ENCODE results near the gene KRTAP9-8. TPM values are rescaled to one million over a fixed set of nuclear protein-coding genes. Genes with fewer than 3 reads are reported as not detected.
"Not testable (repeated sequence)": the region's sequence is repeated elsewhere in the genome, so short reads cannot be mapped to it uniquely, and the experiment has no call there.

KRTAP9-8 gene, protein sequence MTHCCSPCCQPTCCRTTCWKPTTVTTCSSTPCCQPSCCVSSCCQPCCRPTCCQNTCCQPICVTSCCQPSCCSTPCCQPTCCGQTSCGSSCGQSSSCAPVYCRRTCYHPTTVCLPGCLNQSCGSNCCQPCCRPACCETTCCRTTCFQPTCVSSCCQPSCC
- polyA plus RNA-seq (2013, experiment 1 of 2; ENCODE audit: insufficient read length) = not detected
- not detected for polyA plus RNA-seq (2013, experiment 2 of 2; ENCODE audit: insufficient read length)

DNA sequence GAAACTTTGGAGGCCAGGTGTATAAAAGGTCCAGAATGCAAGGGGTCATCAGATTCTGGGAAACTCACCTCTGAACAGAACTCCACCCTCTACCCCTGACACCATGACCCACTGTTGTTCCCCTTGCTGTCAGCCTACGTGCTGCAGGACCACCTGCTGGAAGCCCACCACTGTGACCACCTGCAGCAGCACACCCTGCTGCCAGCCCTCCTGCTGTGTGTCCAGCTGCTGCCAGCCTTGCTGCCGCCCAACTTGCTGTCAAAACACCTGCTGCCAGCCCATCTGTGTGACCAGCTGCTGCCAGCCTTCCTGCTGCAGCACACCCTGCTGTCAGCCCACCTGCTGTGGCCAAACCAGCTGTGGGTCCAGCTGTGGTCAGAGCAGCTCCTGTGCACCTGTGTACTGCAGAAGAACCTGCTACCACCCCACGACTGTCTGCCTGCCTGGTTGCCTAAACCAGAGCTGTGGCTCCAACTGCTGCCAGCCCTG, at the start of gene KRTAP9-8:
KRTAP9-8 (plus strand) TSS at position 51 of the 489 bp plus-strand sequence; CDS start at position 104, 53 bp downstream.
- DNase-seq = not testable (repeated sequence)

DNA sequence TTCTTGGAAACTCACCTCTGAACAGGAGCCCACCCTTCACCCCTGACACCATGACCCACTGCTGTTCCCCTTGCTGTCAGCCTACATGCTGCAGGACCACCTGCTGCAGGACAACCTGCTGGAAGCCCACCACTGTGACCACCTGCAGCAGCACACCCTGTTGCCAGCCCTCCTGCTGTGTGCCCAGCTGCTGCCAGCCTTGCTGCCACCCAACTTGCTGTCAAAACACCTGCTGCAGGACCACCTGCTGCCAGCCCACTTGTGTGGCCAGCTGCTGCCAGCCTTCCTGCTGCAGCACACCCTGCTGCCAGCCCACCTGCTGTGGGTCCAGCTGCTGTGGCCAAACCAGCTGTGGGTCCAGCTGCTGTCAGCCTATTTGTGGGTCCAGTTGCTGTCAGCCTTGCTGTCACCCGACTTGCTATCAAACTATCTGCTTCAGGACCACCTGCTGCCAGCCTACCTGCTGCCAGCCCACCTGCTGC, 47.9 kb upstream of the KRTAP9-8 start, which contains the start of gene KRTAP9-1:
KRTAP9-1 (plus strand) TSS at position 51 of the 482 bp plus-strand sequence; CDS start at position 51, 0 bp downstream.
- DNase-seq = not testable (repeated sequence)

DNA sequence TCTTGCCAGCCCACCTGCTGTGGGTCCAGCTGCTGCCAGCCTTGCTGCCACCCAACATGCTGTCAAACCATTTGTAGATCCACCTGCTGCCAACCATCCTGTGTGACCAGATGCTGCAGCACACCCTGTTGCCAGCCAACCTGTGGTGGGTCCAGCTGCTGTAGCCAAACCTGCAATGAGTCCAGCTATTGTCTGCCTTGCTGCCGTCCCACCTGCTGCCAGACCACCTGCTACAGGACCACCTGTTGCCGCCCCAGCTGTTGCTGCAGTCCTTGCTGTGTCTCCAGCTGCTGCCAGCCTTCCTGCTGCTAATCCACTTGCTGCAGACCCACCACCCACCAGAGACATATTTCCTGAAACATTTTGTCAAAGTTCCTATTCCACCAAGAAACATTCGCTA, 47.5 kb upstream of the KRTAP9-8 start:
- DNase-seq = no peak

DNA sequence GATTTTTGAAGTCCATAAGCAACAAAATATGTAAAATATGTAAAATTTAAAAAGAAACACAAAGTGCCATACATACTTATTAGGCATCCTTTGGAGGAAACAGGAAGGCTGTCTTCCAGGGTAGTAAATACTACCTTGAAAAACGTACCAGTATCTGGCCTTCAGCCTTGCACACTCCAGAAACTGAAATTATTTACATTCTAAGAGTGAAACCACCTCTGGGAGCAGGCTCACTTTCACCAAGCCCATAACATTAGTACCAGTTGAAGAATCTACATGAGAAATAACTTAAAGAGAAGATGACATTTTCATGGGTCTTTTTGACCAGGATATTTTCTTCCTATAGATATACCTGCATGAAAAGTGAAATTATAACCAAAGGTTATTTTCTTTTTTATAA, 41.7 kb upstream of the KRTAP9-8 start:
- DNase-seq = no peak

DNA sequence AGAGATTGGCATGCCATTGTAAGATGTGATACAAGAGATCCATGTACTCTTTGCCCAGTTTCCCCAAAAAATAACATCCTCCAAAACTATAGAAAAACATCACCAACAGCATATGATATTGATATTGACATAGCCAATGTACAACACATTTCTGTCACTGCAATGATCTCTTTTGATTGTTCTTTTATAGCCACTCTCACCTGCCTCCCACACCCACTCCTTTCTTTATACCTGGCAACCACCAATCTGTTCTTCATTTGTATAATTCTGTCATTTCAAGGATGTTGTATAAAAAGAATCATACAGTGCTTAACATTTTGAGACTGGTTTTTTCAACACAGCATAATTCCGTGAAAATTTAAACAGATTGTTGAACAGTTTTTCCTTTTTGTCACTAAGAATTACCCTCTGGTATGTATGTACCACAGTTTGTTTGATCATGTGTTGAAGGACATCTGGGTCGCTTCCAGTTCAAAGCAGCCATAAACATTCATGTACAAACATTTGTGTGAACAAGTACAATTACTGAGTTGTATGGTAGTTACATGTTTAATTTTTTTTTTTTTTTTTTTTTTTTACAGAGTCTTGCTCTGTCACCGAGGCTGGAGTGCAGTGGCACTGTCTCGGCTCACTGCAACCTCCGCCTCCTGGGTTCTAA, 38.2 kb upstream of the KRTAP9-8 start:
- DNase-seq = no peak

DNA sequence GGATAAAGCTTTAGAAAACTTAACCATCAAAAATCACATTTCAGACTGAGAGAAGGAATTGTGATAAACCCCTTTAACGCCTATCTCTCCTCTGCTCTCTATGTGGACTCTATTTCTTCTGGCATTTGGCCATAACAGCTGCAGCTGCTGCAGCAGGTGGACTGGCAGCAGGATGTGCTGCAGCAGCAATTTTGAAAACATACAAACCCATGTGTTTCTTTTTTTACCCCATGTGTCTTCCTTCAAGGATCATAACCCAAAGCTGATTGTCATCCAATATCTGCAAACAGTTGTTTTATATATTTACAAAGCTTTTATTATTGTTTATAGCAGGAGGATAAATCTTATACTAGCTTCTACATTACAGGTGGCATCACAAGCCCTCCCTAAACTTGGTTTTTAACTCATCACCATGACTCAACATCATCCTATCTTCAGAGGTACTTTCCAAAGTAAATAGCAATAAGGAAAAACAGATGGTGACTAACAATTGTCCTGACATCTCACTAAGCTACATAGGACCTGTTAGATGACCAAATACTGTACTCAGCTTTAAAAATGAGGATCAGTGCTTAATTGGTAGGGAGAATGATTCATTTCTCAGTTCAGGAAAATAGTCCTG, 25.8 kb upstream of the KRTAP9-8 start:
- peak; percentile 18 for DNase-seq

DNA sequence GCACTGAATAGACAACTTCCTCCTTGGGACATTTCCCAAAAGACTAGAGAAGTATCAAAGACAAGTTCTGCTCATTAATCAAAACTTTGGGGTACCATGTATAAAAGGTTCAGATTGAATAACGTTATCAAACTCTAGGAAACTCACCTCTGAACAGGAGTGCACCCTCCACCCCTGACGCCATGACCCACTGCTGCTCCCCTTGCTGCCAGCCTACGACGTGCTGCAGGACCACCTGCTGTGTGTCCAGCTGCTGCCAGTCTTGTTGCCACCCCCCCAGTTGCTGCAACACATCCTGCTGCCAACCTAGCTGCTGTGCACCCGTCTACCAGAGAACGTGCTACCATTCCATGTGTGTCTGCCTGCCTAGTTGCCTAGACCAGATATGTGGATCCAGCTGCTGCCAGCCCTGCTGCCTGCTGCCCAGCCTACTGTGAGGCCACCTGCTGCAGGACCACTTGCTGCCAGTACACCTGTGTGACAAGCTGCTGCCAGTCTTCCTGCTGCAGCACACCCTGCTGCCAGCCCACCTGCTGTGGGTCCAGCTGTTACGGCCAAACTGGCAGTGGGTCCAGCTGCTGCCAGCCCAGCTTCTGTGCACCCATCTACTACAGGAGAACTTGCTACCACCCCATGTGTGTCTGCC, 25.2 kb upstream of the KRTAP9-8 start:
- DNase-seq = no peak

DNA sequence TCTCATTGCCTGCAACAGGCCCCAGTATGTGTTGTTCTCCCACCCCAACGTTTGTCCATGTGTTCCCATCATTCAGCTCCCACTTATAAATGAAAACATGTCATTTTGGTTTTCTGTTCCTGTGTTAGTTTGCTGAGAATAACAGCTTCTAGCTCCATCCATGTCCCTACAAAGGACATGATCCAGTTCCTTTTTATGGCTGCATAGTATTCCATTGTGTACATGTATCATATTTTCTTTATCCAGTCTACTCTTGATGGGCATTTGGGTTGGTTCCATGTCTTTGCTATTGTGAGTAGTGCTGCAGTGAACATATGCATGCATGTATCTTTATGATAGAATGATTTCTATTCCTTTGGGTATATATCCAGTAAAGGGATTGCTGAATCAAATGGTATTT, 22.1 kb upstream of the KRTAP9-8 start:
- no peak for DNase-seq

DNA sequence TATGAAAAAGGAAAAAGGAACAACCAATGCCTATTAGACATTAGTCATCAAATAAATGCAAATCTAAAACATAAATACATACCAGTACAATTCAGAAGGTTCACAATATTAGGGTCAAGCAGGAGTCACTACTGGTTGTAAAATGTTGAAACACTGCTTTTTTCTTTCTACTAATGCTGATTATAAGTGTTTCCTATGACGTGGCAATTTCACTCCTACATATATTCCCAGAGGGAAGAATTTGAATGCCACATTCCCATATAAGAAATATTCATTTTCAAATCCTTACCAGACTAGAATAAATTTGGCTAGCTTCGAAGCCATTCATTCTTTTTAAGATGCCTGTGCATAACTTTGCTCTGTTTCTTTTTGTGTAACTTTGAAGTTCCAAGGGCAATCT, 14.0 kb upstream of the KRTAP9-8 start:
- DNase-seq = peak; percentile 41

DNA sequence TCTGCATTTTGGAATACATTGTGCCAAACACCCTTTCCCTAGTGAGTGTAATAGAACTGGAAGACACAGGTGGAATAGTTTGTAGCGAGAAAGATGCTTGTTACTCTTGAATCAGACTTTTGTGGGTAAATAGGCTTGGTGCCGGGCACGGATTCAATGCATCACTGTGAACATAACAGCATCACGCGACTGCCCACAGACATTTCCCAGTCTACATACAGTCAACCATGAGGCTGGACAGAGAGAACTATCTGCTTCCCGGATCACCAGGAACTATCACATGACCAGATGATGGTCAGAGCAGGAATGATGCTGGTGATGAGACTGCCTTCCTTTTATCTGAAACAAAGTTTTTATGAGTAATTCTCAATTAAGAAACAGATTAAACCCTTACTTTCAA, 11.7 kb upstream of the KRTAP9-8 start:
- no peak for DNase-seq

DNA sequence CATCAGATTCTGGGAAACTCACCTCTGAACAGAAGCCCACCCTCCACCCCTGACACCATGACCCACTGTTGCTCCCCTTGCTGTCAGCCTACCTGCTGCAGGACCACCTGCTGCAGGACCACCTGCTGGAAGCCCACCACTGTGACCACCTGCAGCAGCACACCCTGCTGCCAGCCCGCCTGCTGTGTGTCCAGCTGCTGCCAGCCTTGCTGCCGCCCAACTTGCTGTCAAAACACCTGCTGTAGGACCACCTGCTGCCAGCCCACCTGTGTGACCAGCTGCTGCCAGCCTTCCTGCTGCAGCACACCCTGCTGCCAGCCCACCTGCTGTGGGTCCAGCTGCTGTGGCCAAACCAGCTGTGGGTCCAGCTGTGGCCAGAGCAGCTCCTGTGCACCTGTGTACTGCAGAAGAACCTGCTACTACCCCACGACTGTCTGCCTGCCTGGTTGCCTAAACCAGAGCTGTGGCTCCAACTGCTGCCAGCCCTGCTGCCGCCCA, 11.2 kb upstream of the KRTAP9-8 start, which contains the start of gene KRTAP9-2:
KRTAP9-2 (plus strand) TSS at position 51 of the 498 bp plus-strand sequence; CDS start at position 58, 7 bp downstream.
- DNase-seq = not testable (repeated sequence)

DNA sequence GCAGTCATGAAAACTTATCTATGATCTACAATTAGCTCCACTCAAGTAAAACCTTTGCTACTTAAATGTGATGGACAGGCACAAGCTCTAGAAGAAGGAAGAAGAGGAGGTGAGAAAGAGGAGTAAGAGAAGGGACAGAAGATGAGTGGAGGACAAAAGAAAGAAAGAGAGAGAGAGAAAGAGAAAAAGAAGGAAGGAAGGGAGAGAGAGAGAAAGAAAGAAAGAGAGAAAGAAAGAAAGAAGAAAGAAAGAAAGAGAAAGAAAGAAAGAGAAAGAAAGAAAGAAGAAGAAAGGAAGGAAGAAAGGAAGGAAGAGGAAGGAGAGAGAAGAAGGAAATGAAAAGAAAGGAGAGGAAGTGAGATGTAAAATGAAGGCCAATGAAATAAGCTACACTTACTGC, 7.7 kb upstream of the KRTAP9-8 start:
- DNase-seq = no peak

DNA sequence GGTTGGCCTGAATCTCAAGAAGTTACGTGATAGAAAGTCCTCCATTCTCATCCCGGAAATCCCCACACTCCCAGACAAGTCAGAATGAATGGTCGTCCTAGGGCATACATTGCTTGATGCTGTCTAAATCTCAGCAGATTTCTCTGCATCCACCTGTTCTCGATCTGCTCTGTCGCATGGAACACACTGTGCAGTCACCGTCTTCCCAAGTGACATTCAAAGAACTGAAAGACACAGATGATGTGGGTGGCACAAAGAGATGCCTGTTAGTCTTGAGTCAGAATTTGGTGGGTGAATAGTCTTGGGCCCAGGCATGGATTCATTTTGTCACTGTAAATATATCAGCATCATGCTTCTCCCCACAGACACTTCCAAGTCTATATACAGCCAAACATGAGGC, 6.1 kb upstream of the KRTAP9-8 start:
- DNase-seq = no peak

DNA sequence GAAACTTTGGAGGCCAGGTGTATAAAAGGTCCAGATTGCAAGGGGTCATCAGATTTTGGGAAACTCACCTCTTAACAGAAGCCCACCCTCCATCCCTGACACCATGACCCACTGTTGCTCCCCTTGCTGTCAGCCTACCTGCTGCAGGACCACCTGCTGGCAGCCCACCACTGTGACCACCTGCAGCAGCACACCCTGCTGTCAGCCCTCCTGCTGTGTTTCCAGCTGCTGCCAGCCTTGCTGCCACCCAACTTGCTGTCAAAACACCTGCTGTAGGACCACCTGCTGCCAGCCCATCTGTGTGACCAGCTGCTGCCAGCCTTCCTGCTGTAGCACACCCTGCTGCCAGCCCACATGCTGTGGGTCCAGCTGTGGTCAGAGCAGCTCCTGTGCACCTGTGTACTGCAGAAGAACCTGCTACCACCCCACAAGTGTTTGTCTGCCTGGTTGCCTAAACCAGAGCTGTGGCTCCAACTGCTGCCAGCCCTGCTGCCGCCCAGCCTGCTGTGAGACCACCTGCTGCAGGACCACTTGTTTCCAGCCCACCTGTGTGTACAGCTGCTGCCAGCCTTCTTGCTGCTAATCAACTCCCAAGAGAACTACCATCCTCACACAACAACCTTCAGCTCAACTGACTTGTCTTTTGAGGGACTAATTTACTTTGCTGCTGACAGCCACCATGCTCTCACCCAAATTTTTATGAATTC, 5.2 kb upstream of the KRTAP9-8 start, which contains the start of gene KRTAP9-3:
KRTAP9-3 (plus strand) TSS at position 51 of the 707 bp plus-strand sequence; CDS start at position 104, 53 bp downstream.
- DNase-seq = not testable (repeated sequence)

DNA sequence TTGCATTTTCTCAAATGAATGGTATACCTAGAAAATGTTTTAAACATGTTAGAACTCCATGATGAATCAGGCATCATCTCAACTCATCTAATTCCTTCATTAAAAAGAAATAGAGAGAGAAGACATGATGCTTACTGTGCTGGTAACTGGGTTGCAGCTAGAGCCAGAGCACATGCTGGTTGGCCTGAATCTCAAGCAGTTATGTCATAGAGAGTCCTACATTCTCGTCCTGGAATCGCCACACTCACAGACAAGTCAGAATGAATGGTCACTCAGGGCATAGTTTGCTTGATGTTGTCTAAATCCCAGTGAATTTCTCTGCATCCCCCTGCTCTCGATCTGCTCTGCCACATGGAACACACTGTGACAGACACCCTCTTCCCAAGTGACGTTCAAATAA, 683 bp upstream of the KRTAP9-8 start:
- not testable (repeated sequence) for DNase-seq

DNA sequence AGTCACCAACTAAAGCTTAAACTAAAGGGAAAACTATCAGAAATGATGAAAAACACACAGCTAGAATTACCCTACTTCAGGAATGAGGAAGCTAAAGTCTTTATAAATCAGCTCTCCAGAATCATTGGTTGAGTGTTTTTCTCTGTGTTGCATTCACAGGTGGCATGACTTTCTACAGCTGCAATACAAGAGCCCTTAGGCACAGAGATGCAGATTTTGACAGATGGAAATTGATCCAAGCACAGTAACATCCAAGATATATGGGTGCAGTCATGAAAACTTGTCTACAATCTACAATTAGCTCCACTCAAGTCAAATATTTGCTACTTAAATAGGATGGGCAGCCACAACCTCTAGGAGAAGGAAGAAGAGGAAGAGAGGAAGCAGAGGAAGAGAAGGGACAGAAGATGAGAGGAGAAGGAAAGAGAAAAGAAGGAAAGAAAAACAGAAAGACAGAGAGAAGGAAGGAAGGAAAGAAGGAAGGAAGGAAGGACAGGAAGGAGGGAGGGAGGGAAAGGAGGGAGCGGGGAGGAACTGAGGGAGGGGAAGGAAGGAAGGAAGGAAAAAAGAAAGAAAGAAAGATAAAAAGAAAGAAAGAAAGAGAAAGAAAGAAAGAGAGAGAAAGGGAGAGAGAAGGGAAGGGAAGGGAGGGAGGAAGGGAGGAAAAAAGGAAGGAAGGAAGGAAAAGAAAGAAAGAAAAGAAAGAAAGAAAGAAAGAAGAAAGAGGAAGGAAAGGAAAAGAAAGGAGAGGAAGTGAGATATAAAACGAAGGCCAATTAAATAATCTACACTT, 9.4 kb downstream of the KRTAP9-8 start:
- not testable (repeated sequence) for DNase-seq

DNA sequence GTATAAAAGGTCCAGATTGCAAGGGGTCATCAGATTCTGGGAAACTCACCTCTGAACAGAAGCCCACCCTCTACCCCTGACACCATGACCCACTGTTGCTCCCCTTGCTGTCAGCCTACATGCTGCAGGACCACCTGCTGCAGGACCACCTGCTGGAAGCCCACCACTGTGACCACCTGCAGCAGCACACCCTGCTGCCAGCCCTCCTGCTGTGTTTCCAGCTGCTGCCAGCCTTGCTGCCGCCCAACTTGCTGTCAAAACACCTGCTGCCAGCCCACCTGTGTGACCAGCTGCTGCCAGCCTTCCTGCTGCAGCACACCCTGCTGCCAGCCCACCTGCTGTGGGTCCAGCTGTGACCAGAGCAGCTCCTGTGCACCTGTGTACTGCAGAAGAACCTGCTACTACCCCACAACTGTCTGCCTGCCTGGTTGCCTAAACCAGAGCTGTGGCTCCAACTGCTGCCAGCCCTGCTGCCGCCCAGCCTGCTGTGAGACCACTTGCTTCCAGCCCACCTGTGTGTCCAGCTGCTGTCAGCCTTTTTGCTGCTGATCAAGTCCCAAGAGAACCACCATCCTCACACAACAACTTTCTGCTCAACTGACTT, 11.9 kb downstream of the KRTAP9-8 start, which contains the start of gene KRTAP9-4:
KRTAP9-4 (plus strand) TSS at position 51 of the 604 bp plus-strand sequence; CDS start at position 85, 34 bp downstream.
- not testable (repeated sequence) for DNase-seq

DNA sequence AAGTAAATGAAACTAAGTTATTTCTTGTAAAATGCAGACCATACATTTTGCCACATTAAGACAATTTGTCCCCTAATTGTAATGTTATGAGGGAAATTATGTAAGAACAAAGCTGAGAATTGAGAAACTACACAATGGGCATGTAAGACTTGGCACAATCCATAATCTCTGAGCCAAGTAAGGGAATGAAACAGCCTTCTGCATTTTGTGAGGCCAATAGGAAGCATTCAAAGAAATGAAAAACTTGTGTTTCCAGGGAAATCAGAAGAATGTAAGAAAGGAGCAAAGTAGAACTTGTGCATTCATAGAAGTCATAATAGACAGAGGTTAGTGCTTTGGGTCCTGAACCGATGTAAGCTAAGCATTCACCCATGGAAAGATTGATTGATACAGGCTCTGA, 13.5 kb downstream of the KRTAP9-8 start:
- DNase-seq = no peak

DNA sequence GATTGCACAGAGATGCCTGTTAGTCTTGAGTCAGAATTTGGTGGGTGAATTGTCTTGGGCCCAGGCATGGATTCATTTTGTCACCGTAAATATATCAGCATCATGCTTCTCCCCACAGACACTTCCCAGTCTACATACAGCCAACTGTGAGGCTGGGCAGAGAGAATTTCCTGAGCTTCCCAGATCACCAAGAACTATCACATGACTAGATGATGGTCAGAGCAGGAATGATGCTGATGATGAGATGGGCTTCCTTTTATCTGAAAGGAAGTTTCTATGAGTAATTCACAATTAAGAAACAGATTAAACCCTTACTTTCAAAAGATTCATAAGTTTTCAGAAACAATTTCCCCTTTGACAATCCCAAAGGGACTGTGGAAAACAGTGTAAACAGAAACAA, 17.1 kb downstream of the KRTAP9-8 start:
- DNase-seq = peak; percentile 12
